ENCODE results near the gene DLL4. TPM values are rescaled to one million over a fixed set of nuclear protein-coding genes. Genes with fewer than 3 reads are reported as not detected.
A peak's percentile ranks its signal among the peaks of the same experiment; 100 is the strongest.

DLL4 gene
- total and polyA plus RNA-seq, 2 experiments from 2014 or later, result 2.3 TPM; not detected in 1

DNA sequence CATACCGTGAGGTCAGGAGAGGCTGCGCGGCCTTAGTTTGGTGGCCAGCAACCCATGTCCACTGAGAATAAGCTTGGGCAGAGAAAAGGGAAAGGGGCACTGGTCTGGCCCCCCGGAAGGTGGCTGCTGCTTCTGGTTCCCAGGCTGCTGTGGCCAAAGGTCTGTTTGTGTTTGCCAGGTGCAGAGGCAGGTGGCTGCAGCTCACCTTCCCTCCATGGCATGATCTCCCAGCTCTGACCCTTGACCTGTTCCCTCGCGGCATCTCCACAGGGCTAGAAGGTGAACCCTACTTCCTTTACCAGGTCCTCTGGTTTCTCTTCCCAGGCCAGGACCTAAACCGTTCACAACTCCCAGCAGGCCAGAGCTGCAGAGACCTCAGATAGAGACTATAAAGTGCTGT is 21.0 kb upstream of the DLL4 start:
- WGBS (ENCODE audit: low lambda C conversion rate, missing lambda C conversion rate), result 72% methylated on average over 7 of the region's 7 CpGs
- DNase-seq (ENCODE audit: low spot score), result no peak
- Histone ChIP-seq H3K4me1 (ENCODE audit: insufficient read depth) (peaks cover 56% of the 10 kb centered on the region), H3K79me2 (no peaks in the 10 kb centered on the region), H3K9me3 (ENCODE audit: low read depth) (no peaks in the 10 kb centered on the region), H3K9me2 (replicated peaks; ENCODE audit: insufficient read depth) (no peaks in the 10 kb centered on the region), H3K27ac (no peak overlapping the region), H3K27me3 (no peaks in the 10 kb centered on the region), H3K36me3 (replicated peaks; ENCODE audit: insufficient read depth, low read depth) (no peaks in the 10 kb centered on the region), H4K20me1 (ENCODE audit: insufficient read depth, poor library complexity, severe bottlenecking) (peaks cover 8% of the 10 kb centered on the region), H3K4me2 (peak overlapping the region; percentile 7), H3K4me3 (no peak overlapping the region), H2AFZ (no peak overlapping the region)
- TF ChIP-seq EZH2phosphoT487 (IDR thresholded peaks at IDR 0.05; ENCODE audit: low read depth, severe bottlenecking, unreplicated experiment) (no peak), EZH2 (IDR thresholded peaks at IDR 0.05; ENCODE audit: borderline replicate concordance) (no peak)
- TF ChIP-seq, protein P1, sequence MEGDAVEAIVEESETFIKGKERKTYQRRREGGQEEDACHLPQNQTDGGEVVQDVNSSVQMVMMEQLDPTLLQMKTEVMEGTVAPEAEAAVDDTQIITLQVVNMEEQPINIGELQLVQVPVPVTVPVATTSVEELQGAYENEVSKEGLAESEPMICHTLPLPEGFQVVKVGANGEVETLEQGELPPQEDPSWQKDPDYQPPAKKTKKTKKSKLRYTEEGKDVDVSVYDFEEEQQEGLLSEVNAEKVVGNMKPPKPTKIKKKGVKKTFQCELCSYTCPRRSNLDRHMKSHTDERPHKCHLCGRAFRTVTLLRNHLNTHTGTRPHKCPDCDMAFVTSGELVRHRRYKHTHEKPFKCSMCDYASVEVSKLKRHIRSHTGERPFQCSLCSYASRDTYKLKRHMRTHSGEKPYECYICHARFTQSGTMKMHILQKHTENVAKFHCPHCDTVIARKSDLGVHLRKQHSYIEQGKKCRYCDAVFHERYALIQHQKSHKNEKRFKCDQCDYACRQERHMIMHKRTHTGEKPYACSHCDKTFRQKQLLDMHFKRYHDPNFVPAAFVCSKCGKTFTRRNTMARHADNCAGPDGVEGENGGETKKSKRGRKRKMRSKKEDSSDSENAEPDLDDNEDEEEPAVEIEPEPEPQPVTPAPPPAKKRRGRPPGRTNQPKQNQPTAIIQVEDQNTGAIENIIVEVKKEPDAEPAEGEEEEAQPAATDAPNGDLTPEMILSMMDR (IDR thresholded peaks at IDR 0.05; ENCODE audit: poor library complexity), result no peak

DNA sequence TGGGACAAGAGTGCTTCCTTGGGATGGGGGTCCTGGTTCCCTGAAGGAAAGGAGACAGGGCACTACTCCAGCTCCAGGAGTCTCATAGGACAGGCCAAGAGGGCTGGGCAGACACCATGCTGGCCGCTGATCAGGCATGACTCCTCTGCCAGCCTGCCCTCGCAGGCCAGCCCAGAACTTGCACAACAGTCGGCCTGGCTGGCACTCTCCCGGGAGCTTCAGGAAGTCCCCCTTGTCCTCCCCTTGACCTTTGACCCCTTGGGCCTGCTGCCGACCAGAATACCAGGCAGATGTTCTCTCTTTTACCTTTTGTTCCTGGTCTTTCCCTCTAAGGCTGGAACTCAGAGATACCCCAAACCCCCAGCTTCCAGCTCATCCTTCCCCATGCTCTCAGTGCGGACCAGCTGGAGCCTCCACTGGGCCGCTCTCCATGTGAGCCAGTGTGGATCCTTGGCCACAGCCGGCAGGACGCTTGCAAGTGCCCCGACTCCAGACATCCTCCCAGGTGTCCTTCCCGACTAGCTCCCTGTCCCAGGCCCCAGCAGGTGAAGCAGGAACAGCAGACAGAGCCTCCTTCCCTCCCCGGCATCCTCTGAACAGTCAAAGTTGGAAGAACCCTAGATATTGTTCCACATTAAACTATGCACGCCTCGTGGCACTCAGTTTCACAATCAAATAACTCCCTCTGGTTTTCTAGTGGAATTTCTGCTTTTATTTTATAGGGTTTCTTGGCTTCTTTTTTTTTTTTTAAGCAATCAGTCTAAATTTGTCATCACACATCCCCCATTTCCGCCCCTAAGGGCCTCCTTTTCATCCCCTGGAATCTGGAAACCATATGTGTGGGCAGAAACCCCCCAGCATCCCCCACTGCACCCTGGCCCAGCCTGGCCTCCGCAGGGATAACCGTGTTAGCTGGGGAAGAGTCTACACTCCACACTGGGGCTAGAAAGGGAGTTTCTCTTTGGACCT is 19.2 kb upstream of the DLL4 start:
- H2AFZ ChIP-seq, result no peak overlapping the region
- TF ChIP-seq EZH2phosphoT487 (IDR thresholded peaks at IDR 0.05; ENCODE audit: low read depth, severe bottlenecking, unreplicated experiment) (no peak), EZH2 (IDR thresholded peaks at IDR 0.05; ENCODE audit: borderline replicate concordance) (no peak)
- TF ChIP-seq, protein P1 (IDR thresholded peaks at IDR 0.05; ENCODE audit: poor library complexity), result no peak
- H3K9me2 ChIP-seq (replicated peaks; ENCODE audit: insufficient read depth), result no peaks in the 10 kb centered on the region
- no peaks in the 10 kb centered on the region for H3K79me2 ChIP-seq
- H3K9me3 ChIP-seq (ENCODE audit: low read depth), result no peaks in the 10 kb centered on the region
- H3K4me1 ChIP-seq (ENCODE audit: insufficient read depth), result peaks cover 56% of the 10 kb centered on the region
- H3K36me3 ChIP-seq (replicated peaks; ENCODE audit: insufficient read depth, low read depth), result no peaks in the 10 kb centered on the region
- H3K4me2 ChIP-seq, result no peak overlapping the region
- no peak for DNase-seq (ENCODE audit: low spot score)
- peaks cover 4% of the 10 kb centered on the region for H4K20me1 ChIP-seq (ENCODE audit: insufficient read depth, poor library complexity, severe bottlenecking)
- 65% methylated on average over 17 of the region's 17 CpGs for WGBS (ENCODE audit: low lambda C conversion rate, missing lambda C conversion rate)
- peak overlapping the region; percentile 69 for H3K27ac ChIP-seq
- H3K27me3 ChIP-seq, result no peaks in the 10 kb centered on the region
- H3K4me3 ChIP-seq, result no peak overlapping the region

DNA sequence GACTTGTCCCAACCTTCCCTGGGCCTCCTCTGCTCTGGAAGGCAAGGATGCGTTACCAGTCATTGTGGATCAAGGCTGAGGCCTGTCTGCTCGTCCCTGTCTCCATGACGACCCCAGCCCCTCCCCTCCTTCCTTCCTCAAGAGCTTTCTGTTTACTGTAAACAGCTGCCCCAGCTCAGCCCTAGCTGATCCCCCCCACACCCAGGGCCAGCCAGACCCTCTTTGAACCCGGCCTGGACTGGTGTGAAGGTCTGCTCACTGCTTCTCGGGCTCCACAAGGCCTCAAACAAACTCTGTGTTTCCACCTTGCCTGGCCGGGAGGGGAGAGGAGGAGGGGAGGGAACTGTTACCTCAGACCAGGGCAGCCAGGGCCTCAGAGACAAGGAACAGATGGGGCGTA is 18.0 kb upstream of the DLL4 start:
- peak overlapping the region; percentile 11 for H3K4me2 ChIP-seq
- no peaks in the 10 kb centered on the region for H4K20me1 ChIP-seq (ENCODE audit: insufficient read depth, poor library complexity, severe bottlenecking)
- H2AFZ ChIP-seq, result peak overlapping the region; percentile 12
- H3K4me3 ChIP-seq, result no peak overlapping the region
- no peaks in the 10 kb centered on the region for H3K27me3 ChIP-seq
- H3K36me3 ChIP-seq (replicated peaks; ENCODE audit: insufficient read depth, low read depth), result no peaks in the 10 kb centered on the region
- H3K27ac ChIP-seq, result peak overlapping the region; percentile 69
- H3K4me1 ChIP-seq (ENCODE audit: insufficient read depth), result peaks cover 51% of the 10 kb centered on the region
- WGBS (ENCODE audit: low lambda C conversion rate, missing lambda C conversion rate), result 39% methylated on average over 7 of the region's 7 CpGs
- peak; percentile 54 for DNase-seq (ENCODE audit: low spot score)
- no peaks in the 10 kb centered on the region for H3K9me2 ChIP-seq (replicated peaks; ENCODE audit: insufficient read depth)
- TF ChIP-seq EZH2 (IDR thresholded peaks at IDR 0.05; ENCODE audit: borderline replicate concordance) (no peak), EZH2phosphoT487 (IDR thresholded peaks at IDR 0.05; ENCODE audit: low read depth, severe bottlenecking, unreplicated experiment) (no peak)
- TF ChIP-seq, protein P1 (IDR thresholded peaks at IDR 0.05; ENCODE audit: poor library complexity), result no peak
- H3K9me3 ChIP-seq (ENCODE audit: low read depth), result no peaks in the 10 kb centered on the region
- no peaks in the 10 kb centered on the region for H3K79me2 ChIP-seq
